Measurements from ENCODE around the gene EHD4. TPM values are rescaled to one million over a fixed set of nuclear protein-coding genes. Genes with fewer than 3 reads are reported as not detected.

The EHD4 gene
- total RNA-seq, 1 experiment from 2014 or later, result 20.8 TPM

GRCh38 chr15:41881550-41881919 lies 90.8 kb downstream of the EHD4 start:
- Histone ChIP-seq H3K4me1 (peaks cover 6% of the 10 kb centered on the region; the same call in 1 of the 2 replicates), H3K4me3 (no peak overlapping the region), H3K27me3 (no peaks in the 10 kb centered on the region; the same call in 1 of the 2 replicates), H3K9me3 (replicated peaks) (no peaks in the 10 kb centered on the region), H3K27ac (no peak overlapping the region), H3K36me3 (no peaks in the 10 kb centered on the region)
- DNase-seq, result no peak

GRCh38 chr15:41881086-41881485 lies 91.3 kb downstream of the EHD4 start:
- Histone ChIP-seq H3K27me3 (no peaks in the 10 kb centered on the region; the same call in 1 of the 2 replicates), H3K27ac (no peak overlapping the region), H3K9me3 (replicated peaks) (no peaks in the 10 kb centered on the region), H3K4me3 (no peak overlapping the region), H3K4me1 (peaks cover 6% of the 10 kb centered on the region; the same call in 1 of the 2 replicates), H3K36me3 (no peaks in the 10 kb centered on the region)
- DNase-seq, result no peak

GRCh38 chr15:41880156-41880877 lies 92.0 kb downstream of the EHD4 start:
- Histone ChIP-seq H3K9me3 (replicated peaks) (no peaks in the 10 kb centered on the region), H3K27me3 (no peaks in the 10 kb centered on the region; the same call in 1 of the 2 replicates), H3K36me3 (no peaks in the 10 kb centered on the region), H3K4me1 (peaks cover 6% of the 10 kb centered on the region; the same call in 1 of the 2 replicates), H3K27ac (no peak overlapping the region), H3K4me3 (no peak overlapping the region)
- DNase-seq, result no peak

GRCh38 chr15:41879321-41879845 lies 93.0 kb downstream of the EHD4 start:
- Histone ChIP-seq H3K4me3 (no peak overlapping the region), H3K27me3 (no peaks in the 10 kb centered on the region; the same call in 1 of the 2 replicates), H3K36me3 (no peaks in the 10 kb centered on the region), H3K9me3 (replicated peaks) (no peaks in the 10 kb centered on the region), H3K27ac (no peak overlapping the region), H3K4me1 (peaks cover 6% of the 10 kb centered on the region; the same call in 1 of the 2 replicates)
- no peak for DNase-seq

- no peaks in the 10 kb centered on the region for H3K36me3 ChIP-seq
- H3K27me3 ChIP-seq, result no peaks in the 10 kb centered on the region; the same call in 1 of the 2 replicates
- H3K4me3 ChIP-seq, result no peak overlapping the region
- no peak overlapping the region for H3K27ac ChIP-seq
- H3K4me1 ChIP-seq, result peaks cover 6% of the 10 kb centered on the region; the same call in 1 of the 2 replicates
- H3K9me3 ChIP-seq (replicated peaks), result no peaks in the 10 kb centered on the region
- peak; percentile 40 to 43 for DNase-seq
Measured at GRCh38 chr15:41878355-41878699, 94.0 kb downstream of the EHD4 start.

GRCh38 chr15:41877631-41878354 lies 94.6 kb downstream of the EHD4 start:
- H3K27ac ChIP-seq, result no peak overlapping the region
- no peaks in the 10 kb centered on the region; the same call in 1 of the 2 replicates for H3K27me3 ChIP-seq
- H3K4me1 ChIP-seq, result peaks cover 6% of the 10 kb centered on the region; the same call in 1 of the 2 replicates
- H3K36me3 ChIP-seq, result no peaks in the 10 kb centered on the region
- H3K4me3 ChIP-seq, result no peak overlapping the region
- DNase-seq, result no peak
- no peaks in the 10 kb centered on the region for H3K9me3 ChIP-seq (replicated peaks)

- no peaks in the 10 kb centered on the region for H3K9me3 ChIP-seq (replicated peaks)
- H3K36me3 ChIP-seq, result no peaks in the 10 kb centered on the region
- peaks cover 6% of the 10 kb centered on the region; the same call in 1 of the 2 replicates for H3K4me1 ChIP-seq
- no peak overlapping the region for H3K27ac ChIP-seq
- no peak for DNase-seq
- no peak overlapping the region for H3K4me3 ChIP-seq
- H3K27me3 ChIP-seq, result no peaks in the 10 kb centered on the region; the same call in 1 of the 2 replicates
Measured at GRCh38 chr15:41876689-41877088, 95.7 kb downstream of the EHD4 start.

- no peak for DNase-seq
- Histone ChIP-seq H3K27ac (no peak overlapping the region), H3K9me3 (replicated peaks) (no peaks in the 10 kb centered on the region), H3K4me3 (no peak overlapping the region), H3K27me3 (no peaks in the 10 kb centered on the region; the same call in 1 of the 2 replicates), H3K36me3 (no peaks in the 10 kb centered on the region), H3K4me1 (peaks cover 6% of the 10 kb centered on the region; the same call in 1 of the 2 replicates)
Measured at GRCh38 chr15:41876007-41876406, 96.3 kb downstream of the EHD4 start.

DNA sequence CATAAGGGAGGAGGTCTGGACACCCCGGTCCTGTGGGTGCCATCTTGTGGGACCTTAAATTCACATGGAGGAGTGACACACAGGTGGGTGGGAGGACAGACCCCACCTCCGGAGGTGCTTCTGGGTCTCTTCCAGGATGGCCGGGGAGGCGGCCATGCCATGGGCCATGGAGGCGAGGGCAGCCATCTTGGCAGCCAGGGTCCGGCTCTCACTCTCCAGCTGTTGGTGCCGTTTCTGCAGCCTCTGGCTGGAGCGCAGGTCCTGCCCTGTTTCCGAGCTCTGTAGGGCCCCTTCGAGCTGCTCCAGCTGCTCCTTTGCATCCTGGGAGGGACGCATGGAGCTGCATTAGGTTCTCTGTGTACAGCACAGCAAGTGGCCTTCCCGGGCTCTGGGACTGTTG lies 97.6 kb downstream of the EHD4 start:
- Histone ChIP-seq H3K27me3 (no peaks in the 10 kb centered on the region; the same call in 1 of the 2 replicates), H3K4me1 (peaks cover 6% of the 10 kb centered on the region; the same call in 1 of the 2 replicates)
- DNase-seq, result no peak

GRCh38 chr15:41873711-41874110 lies 98.6 kb downstream of the EHD4 start:
- H3K27me3 ChIP-seq, result no peaks in the 10 kb centered on the region; the same call in 1 of the 2 replicates
- H3K27ac ChIP-seq, result no peak overlapping the region
- H3K4me3 ChIP-seq, result no peak overlapping the region
- no peaks in the 10 kb centered on the region for H3K36me3 ChIP-seq
- peaks cover 6% of the 10 kb centered on the region; the same call in 1 of the 2 replicates for H3K4me1 ChIP-seq
- no peaks in the 10 kb centered on the region for H3K9me3 ChIP-seq (replicated peaks)
- no peak for DNase-seq

More for the DNA sequence above, 97.6 kb downstream of the EHD4 start:
- Histone ChIP-seq H3K9me3 (replicated peaks) (no peaks in the 10 kb centered on the region), H3K27ac (no peak overlapping the region), H3K36me3 (no peaks in the 10 kb centered on the region), H3K4me3 (no peak overlapping the region)

DNA sequence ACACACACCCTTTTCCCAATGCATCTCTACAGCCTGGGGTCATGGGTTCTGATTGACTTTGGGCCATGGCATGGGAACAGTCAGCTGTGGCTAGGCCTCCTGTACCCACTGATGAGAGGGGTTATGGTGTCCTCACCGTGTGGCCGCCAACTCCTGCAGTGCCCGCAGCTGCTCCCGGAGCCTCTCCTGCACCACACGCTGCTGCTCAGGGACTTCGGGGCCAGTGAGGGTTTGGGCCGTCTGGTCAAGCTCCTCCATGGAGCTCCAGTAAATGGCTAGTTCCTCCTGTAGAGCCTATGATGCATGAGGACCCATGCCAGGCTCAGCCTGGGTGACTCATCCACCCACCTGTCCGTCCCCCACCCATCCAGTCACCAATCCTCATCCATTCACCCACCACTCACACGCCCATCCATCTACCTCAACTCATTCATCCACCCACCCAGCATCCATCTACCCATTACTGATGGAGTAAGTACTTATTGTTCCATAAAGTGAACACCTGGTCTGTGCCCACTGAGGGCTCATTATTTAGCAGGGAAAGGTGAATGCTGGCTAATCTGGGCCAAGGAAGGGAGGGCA lies 100.1 kb downstream of the EHD4 start:
- no peak for DNase-seq
- no peaks in the 10 kb centered on the region for H3K27me3 ChIP-seq
- no peaks in the 10 kb centered on the region; the same call in 1 of the 2 replicates for H3K4me1 ChIP-seq
- no peaks in the 10 kb centered on the region for H3K9me3 ChIP-seq (replicated peaks)
- no peak overlapping the region for H3K27ac ChIP-seq
- no peaks in the 10 kb centered on the region for H3K36me3 ChIP-seq
- no peak overlapping the region for H3K4me3 ChIP-seq

DNA sequence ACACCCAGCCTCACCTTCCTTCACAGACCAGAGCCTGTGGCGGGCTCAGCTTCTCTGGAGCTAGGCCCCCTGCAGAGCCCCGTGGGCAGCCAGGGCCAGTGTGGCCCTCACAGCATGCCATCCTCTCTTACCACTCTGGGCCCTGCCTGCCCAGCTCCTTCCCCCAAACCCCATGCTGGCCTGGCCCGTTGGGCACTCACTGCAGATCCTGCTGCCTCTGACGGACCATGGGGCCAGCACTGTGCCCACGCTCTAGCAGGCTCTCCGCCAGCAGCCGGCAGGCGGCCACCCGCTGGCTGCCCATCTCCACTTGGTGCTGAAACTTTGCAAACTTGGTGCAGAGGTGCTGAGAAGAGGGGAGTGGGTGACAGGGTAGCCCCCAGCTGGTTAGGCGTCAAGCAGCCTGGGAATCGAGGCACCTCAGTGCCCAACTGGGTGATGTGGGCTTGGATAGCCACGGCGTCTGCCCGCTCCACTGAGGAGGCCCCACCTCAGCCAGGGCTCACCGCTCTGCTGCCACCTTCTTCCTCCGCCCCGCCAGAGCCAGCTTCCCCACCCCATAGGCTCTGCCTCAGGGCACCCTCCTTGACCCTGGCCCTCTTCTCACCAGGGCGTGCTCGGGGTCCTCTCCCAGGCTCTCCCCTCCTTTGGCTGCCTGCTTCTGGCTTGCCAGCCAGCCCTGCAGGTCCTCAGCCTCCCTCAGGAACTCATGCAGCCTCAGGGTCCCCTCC lies 101.0 kb downstream of the EHD4 start:
- DNase-seq, result no peak
- no peaks in the 10 kb centered on the region; the same call in 1 of the 2 replicates for H3K4me1 ChIP-seq
- no peak overlapping the region for H3K4me3 ChIP-seq
- no peaks in the 10 kb centered on the region for H3K36me3 ChIP-seq
- H3K27ac ChIP-seq, result no peak overlapping the region
- H3K9me3 ChIP-seq (replicated peaks), result no peaks in the 10 kb centered on the region
- no peaks in the 10 kb centered on the region for H3K27me3 ChIP-seq

GRCh38 chr15:41870689-41871081 lies 101.7 kb downstream of the EHD4 start:
- peaks cover 4% of the 10 kb centered on the region; the same call in 1 of the 2 replicates for H3K4me1 ChIP-seq
- peak; percentile 40 to 56 for DNase-seq
- H3K9me3 ChIP-seq (replicated peaks), result no peaks in the 10 kb centered on the region
- H3K4me3 ChIP-seq, result peak overlapping the region; percentile 6
- no peaks in the 10 kb centered on the region for H3K36me3 ChIP-seq
- no peaks in the 10 kb centered on the region for H3K27me3 ChIP-seq
- H3K27ac ChIP-seq, result no peak overlapping the region

Measured in SJCRH30 (cell line).